DOHH2 (cell line): ENCODE data around the gene GALNT9.

Experiments
- EZH2phosphoT487 ChIP-seq: fragments of 200-600 bp; sonication (generic); IDR thresholded peaks from 2 replicates; pipeline ENCODE4 v1.6.1; 2017; ENCODE audit warnings: borderline replicate concordance, mild to moderate bottlenecking, antibody characterized with exemption, low read length, moderate library complexity, mixed read lengths
- TF ChIP-seq, protein P1 (sequence below): fragments of 200-600 bp; sonication (generic); IDR thresholded peaks from one replicate; pipeline ENCODE4 v1.5.1; 2014; ENCODE audit warnings: antibody characterized with exemption, mild to moderate bottlenecking, low read depth, low read length; ENCODE audit not compliant: poor library complexity, severe bottlenecking

DNA sequence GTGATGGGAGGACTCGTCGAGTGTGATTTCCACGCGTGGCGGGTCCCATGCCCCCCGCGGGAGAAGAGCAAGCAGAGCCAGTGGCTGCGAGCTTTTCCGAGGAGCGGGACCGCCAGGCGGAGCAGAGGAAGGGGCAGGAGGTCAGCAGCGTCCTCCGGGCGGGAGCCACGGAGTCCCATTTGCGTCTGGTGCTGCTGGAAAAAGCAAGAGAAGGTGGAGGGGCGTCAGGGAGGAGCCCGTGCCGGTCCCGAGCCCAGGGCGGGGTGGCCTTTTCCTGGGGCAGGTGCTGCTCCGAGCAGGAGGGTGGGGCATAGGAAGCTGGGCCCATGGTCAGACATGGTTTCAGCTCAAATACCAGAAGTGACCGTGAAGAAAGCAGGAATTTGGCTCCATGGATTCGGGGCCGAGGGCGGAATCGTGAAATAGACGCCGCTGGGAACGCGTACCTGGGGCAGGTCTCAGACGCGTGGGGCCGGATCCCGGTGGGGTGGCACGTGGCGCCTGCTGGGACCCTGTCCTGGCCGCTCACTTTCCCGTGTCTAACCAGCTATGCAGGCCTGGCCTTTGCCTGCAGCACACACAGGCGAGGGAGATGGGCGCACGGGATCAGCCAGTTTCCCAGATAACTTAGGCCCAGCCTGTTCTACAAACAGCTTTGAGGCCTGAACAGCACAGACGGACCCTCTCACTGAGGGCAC lies 60.0 kb downstream of the GALNT9 start:
- TF ChIP-seq, protein P1, sequence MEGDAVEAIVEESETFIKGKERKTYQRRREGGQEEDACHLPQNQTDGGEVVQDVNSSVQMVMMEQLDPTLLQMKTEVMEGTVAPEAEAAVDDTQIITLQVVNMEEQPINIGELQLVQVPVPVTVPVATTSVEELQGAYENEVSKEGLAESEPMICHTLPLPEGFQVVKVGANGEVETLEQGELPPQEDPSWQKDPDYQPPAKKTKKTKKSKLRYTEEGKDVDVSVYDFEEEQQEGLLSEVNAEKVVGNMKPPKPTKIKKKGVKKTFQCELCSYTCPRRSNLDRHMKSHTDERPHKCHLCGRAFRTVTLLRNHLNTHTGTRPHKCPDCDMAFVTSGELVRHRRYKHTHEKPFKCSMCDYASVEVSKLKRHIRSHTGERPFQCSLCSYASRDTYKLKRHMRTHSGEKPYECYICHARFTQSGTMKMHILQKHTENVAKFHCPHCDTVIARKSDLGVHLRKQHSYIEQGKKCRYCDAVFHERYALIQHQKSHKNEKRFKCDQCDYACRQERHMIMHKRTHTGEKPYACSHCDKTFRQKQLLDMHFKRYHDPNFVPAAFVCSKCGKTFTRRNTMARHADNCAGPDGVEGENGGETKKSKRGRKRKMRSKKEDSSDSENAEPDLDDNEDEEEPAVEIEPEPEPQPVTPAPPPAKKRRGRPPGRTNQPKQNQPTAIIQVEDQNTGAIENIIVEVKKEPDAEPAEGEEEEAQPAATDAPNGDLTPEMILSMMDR, result no peak
- TF ChIP-seq EZH2phosphoT487, result no peak
